ENCODE measurements around the gene PEX14.

PEX14 gene

DNA sequence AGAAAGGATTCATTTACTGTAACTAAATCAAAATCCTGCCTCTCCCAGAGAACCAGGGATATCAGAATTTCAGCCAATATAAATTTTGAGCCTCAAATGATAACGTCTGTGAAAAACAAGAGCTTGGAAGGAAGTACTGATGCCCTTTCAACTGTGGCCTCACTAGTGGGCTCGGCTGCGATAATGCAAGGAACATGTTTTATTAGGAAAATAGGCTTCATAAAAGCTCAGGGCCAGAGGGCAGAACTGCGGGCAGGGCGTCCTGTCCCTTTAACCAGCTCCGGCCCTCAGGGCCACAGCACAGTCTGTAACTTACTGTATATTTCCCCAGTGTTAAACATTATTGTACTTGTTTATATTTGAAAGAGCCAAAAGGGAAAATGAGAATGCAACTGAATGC, 122.0 kb downstream of the PEX14 start:
- Histone ChIP-seq H4K20me1 (peaks cover 49% of the 10 kb centered on the region), H3K4me2 (no peak overlapping the region), H3K9me3 (no peaks in the 10 kb centered on the region), H3K36me3 (peaks cover 12% of the 10 kb centered on the region), H3K9ac (no peak overlapping the region), H3K4me1 (peaks cover 33% of the 10 kb centered on the region), H3K27me3 (no peaks in the 10 kb centered on the region), H3K27ac (no peak overlapping the region), H3K4me3 (no peak overlapping the region)
- TF ChIP-seq Cebpa-rat (IDR thresholded peaks at IDR 0.05) = no peak

GRCh38 chr1:10597492-10598388, 123.0 kb downstream of the PEX14 start:
- H3K4me3 ChIP-seq = no peak overlapping the region
- H3K4me2 ChIP-seq = peak overlapping the region; percentile 65

DNA sequence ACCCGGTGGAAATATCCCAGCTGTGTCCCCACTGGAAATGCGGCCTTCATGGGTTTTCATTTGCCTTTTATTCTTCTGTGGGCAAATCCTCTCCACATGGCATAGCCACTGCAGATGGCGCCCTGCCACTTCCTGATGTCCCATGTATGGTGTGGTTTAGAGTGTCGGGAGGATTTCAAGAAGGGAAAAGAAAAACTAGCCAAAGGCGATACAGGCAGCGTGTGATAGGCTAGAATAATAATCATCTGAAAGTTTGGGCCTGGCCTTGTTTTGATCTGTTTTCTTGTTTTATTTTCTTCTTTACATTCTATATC, 123.6 kb downstream of the PEX14 start:
- Histone ChIP-seq H3K36me3 (peaks cover 12% of the 10 kb centered on the region), H3K27ac (no peak overlapping the region), H3K4me3 (no peak overlapping the region), H4K20me1 (peaks cover 40% of the 10 kb centered on the region), H3K9me3 (no peaks in the 10 kb centered on the region), H3K4me2 (peak overlapping the region; percentile 65), H3K4me1 (peaks cover 45% of the 10 kb centered on the region), H3K9ac (no peak overlapping the region), H3K27me3 (no peaks in the 10 kb centered on the region)
- no peak for TF ChIP-seq Cebpa-rat (IDR thresholded peaks at IDR 0.05)

More at GRCh38 chr1:10597492-10598388, 123.0 kb downstream of the PEX14 start:
- Histone ChIP-seq H3K36me3 (peaks cover 12% of the 10 kb centered on the region), H3K9me3 (no peaks in the 10 kb centered on the region), H3K27ac (no peak overlapping the region), H3K4me1 (peaks cover 39% of the 10 kb centered on the region), H3K9ac (no peak overlapping the region), H3K27me3 (no peaks in the 10 kb centered on the region), H4K20me1 (peaks cover 45% of the 10 kb centered on the region)
- no peak for TF ChIP-seq Cebpa-rat (IDR thresholded peaks at IDR 0.05)

- Histone ChIP-seq H3K36me3 (peaks cover 12% of the 10 kb centered on the region), H3K9ac (no peak overlapping the region), H3K4me2 (no peak overlapping the region), H3K4me1 (peaks cover 53% of the 10 kb centered on the region), H4K20me1 (peaks cover 34% of the 10 kb centered on the region), H3K4me3 (no peak overlapping the region), H3K9me3 (no peaks in the 10 kb centered on the region), H3K27ac (no peak overlapping the region), H3K27me3 (no peaks in the 10 kb centered on the region)
- no peak for TF ChIP-seq Cebpa-rat (IDR thresholded peaks at IDR 0.05)
These were observed 124.6 kb downstream of the PEX14 start for GRCh38 chr1:10599194-10599861.

GRCh38 chr1:10601342-10602070, 126.8 kb downstream of the PEX14 start:
- Histone ChIP-seq H4K20me1 (peaks cover 12% of the 10 kb centered on the region; the same call in 1 of the 2 replicates), H3K9me3 (no peaks in the 10 kb centered on the region), H3K27me3 (no peaks in the 10 kb centered on the region), H3K9ac (no peak overlapping the region; the same call in 1 of the 2 replicates), H3K36me3 (peaks cover 27% of the 10 kb centered on the region), H3K27ac (no peak overlapping the region), H3K4me2 (peak overlapping the region; percentile 36; the same call in 1 of the 2 replicates), H3K4me3 (no peak overlapping the region), H3K4me1 (peaks cover 60% of the 10 kb centered on the region)
- TF ChIP-seq Cebpa-rat (IDR thresholded peaks at IDR 0.05) = no peak

GRCh38 chr1:10602936-10603335, 128.2 kb downstream of the PEX14 start:
- Histone ChIP-seq H3K4me3 (no peak overlapping the region), H4K20me1 (peaks cover 5% of the 10 kb centered on the region; the same call in 1 of the 2 replicates), H3K27me3 (no peaks in the 10 kb centered on the region), H3K9ac (no peak overlapping the region), H3K4me1 (peaks cover 55% of the 10 kb centered on the region), H3K36me3 (peaks cover 29% of the 10 kb centered on the region), H3K9me3 (no peaks in the 10 kb centered on the region), H3K27ac (no peak overlapping the region), H3K4me2 (no peak overlapping the region)
- no peak for TF ChIP-seq Cebpa-rat (IDR thresholded peaks at IDR 0.05)

- Histone ChIP-seq H3K27ac (no peak overlapping the region), H3K27me3 (no peaks in the 10 kb centered on the region), H3K4me1 (peaks cover 42% of the 10 kb centered on the region), H3K9ac (no peak overlapping the region), H4K20me1 (no peaks in the 10 kb centered on the region), H3K36me3 (peaks cover 25% of the 10 kb centered on the region), H3K4me3 (no peak overlapping the region), H3K9me3 (no peaks in the 10 kb centered on the region), H3K4me2 (peak overlapping the region; percentile 14; the same call in 1 of the 2 replicates)
- no peak for TF ChIP-seq Cebpa-rat (IDR thresholded peaks at IDR 0.05)
These were observed 130.2 kb downstream of the PEX14 start for GRCh38 chr1:10604966-10605365.

GRCh38 chr1:10606064-10606463, 131.3 kb downstream of the PEX14 start:
- H4K20me1 ChIP-seq = no peaks in the 10 kb centered on the region
- H3K27me3 ChIP-seq = no peaks in the 10 kb centered on the region
- H3K4me2 ChIP-seq = no peak overlapping the region
- H3K4me1 ChIP-seq = peaks cover 42% of the 10 kb centered on the region
- H3K27ac ChIP-seq = no peak overlapping the region
- TF ChIP-seq Cebpa-rat (IDR thresholded peaks at IDR 0.05) = no peak
- peaks cover 22% of the 10 kb centered on the region for H3K36me3 ChIP-seq
- no peak overlapping the region for H3K9ac ChIP-seq
- no peaks in the 10 kb centered on the region for H3K9me3 ChIP-seq
- no peak overlapping the region for H3K4me3 ChIP-seq

GRCh38 chr1:10607228-10607627, 132.5 kb downstream of the PEX14 start:
- no peak for TF ChIP-seq Cebpa-rat (IDR thresholded peaks at IDR 0.05)
- H3K9me3 ChIP-seq = no peaks in the 10 kb centered on the region
- H3K36me3 ChIP-seq = peaks cover 22% of the 10 kb centered on the region
- no peaks in the 10 kb centered on the region for H3K27me3 ChIP-seq
- H3K9ac ChIP-seq = no peak overlapping the region
- no peak overlapping the region for H3K27ac ChIP-seq
- no peak overlapping the region for H3K4me3 ChIP-seq
- peaks cover 32% of the 10 kb centered on the region for H3K4me1 ChIP-seq
- H4K20me1 ChIP-seq = no peaks in the 10 kb centered on the region
- H3K4me2 ChIP-seq = no peak overlapping the region

Measured in BLaER1 (cell line).